Osteoblast (primary cell): Measurements from ENCODE around the gene MLPH. TPM values are rescaled to one million over a fixed set of nuclear protein-coding genes. Genes with fewer than 3 reads are reported as not detected.

Experiments
- DNase-seq: peaks from one replicate; pipeline ENCODE4 v3.0.0; 2011; ENCODE audit warnings: low spot score, mixed read lengths; ENCODE audit not compliant: insufficient read length; ENCODE audit errors: missing footprints
- H2AFZ ChIP-seq: 2 replicates; pipeline ENCODE4 v1.6.0; 2011; ENCODE audit warnings: mild to moderate bottlenecking, low read length
- H3K27ac ChIP-seq: 2 replicates; pipeline ENCODE4 v1.5.1; 2011; ENCODE audit warnings: mild to moderate bottlenecking, low read depth, low read length, moderate library complexity
- H3K27me3 ChIP-seq: 2 replicates; pipeline ENCODE4 v1.6.0; 2012; ENCODE audit warnings: mild to moderate bottlenecking, control low read depth, inconsistent platforms, low read length, moderate library complexity; ENCODE audit not compliant: insufficient read depth
- H3K36me3 ChIP-seq: 2 replicates; pipeline ENCODE4 v1.5.1; 2011; ENCODE audit warnings: mild to moderate bottlenecking, low read length, control low read depth, moderate library complexity; ENCODE audit not compliant: insufficient read depth
- H3K4me1 ChIP-seq: 2 replicates; pipeline ENCODE4 v1.5.1; 2011; ENCODE audit warnings: mild to moderate bottlenecking, low read length, control low read depth, moderate library complexity; ENCODE audit not compliant: insufficient read depth
- H3K4me2 ChIP-seq: 2 replicates; pipeline ENCODE4 v1.6.0; 2011; ENCODE audit warnings: mild to moderate bottlenecking, low read length; ENCODE audit not compliant: insufficient read depth
- H3K4me3 ChIP-seq: fragments of 200-600 bp; sonication (generic); 3 replicates; pipeline ENCODE4 v1.5.1; 2012; ENCODE audit warnings: mild to moderate bottlenecking, low read length, inconsistent platforms; ENCODE audit not compliant: insufficient read depth
- H3K79me2 ChIP-seq: 2 replicates; pipeline ENCODE4 v1.6.0; 2012; ENCODE audit warnings: mild to moderate bottlenecking, low read length, control low read depth, inconsistent platforms; ENCODE audit not compliant: insufficient read depth
- H3K9me3 ChIP-seq: 2 replicates; pipeline ENCODE4 v1.5.1; 2011; ENCODE audit warnings: low read depth, low read length, control low read depth
- H4K20me1 ChIP-seq: 2 replicates; pipeline ENCODE4 v1.6.0; 2012; ENCODE audit warnings: mild to moderate bottlenecking, low read length, control low read depth; ENCODE audit not compliant: insufficient read depth
- total RNA-seq: library from RNA; depleted of rRNA; stranded (reverse); fragments of >200 nt; gene quantifications from 2 replicates; pipeline ENCODE4 v1.2.3, GENCODE V29; 2012
- TF ChIP-seq, protein P1 (sequence below): IDR thresholded peaks from 2 replicates; pipeline ENCODE4 v1.5.1; 2011; ENCODE audit warnings: mild to moderate bottlenecking, low read depth, low read length, moderate library complexity; ENCODE audit errors: extremely low read depth

The MLPH gene
- total RNA-seq, 1 donor: 25.7 TPM

DNA sequence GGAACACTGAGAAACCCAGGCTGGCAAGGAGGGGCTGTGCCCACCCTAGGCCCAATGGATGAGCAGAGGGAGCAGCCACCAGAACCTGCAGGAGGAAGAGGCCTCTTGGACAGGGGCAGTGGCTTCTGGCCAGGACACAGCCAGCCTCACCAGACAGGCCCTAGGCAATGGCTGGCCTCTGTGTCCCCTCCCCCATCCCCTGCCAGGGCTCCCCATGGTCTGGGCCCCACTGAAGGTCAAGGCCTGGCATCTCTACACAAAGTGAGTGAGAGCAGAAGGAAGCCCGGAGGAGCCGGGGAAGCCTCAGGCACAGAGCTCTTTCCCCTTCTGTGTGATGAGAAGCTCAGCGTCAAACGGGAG lies 85.7 kb downstream of the MLPH start:
- Histone ChIP-seq H3K36me3 (no peaks in the 10 kb centered on the region), H3K4me2 (no peak overlapping the region)

DNA sequence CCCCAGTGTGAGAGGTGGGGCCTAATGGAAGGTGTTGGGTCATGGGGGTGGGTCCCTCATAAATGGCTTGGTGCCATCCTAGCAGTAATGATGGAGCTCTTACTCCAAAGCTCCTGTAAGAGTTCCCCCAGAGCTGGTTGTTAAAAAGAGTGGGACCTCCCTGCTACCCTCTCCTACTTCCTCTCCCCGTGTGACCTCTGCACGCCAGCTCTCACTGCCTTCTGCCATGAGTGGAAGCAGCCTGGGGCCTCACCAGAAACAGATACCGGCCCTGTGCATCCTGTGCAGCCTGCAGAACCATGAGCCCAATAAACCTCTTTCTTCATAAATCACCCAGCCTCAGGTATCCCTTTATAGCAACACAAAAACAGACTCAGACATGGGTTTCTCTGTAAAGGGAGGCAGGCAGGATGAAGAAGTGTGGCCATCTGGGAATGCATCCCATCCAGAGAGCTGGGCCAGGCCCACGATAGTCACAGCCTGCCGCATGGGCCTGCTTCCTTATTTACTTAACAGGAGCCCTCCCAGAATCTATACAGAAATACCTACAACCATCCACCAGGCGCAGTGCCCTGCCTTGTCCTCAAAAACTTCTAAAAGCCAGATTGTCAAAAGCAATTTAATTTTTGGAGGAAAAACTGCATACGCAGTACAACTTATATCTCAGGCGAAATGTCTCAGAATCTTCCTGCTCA lies 86.8 kb downstream of the MLPH start:
- TF ChIP-seq, protein P1, sequence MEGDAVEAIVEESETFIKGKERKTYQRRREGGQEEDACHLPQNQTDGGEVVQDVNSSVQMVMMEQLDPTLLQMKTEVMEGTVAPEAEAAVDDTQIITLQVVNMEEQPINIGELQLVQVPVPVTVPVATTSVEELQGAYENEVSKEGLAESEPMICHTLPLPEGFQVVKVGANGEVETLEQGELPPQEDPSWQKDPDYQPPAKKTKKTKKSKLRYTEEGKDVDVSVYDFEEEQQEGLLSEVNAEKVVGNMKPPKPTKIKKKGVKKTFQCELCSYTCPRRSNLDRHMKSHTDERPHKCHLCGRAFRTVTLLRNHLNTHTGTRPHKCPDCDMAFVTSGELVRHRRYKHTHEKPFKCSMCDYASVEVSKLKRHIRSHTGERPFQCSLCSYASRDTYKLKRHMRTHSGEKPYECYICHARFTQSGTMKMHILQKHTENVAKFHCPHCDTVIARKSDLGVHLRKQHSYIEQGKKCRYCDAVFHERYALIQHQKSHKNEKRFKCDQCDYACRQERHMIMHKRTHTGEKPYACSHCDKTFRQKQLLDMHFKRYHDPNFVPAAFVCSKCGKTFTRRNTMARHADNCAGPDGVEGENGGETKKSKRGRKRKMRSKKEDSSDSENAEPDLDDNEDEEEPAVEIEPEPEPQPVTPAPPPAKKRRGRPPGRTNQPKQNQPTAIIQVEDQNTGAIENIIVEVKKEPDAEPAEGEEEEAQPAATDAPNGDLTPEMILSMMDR: no peak
- Histone ChIP-seq H3K9me3 (no peaks in the 10 kb centered on the region), H2AFZ (no peak overlapping the region), H4K20me1 (no peaks in the 10 kb centered on the region), H3K27ac (no peak overlapping the region), H3K4me2 (no peak overlapping the region), H3K36me3 (no peaks in the 10 kb centered on the region), H3K4me3 (no peak overlapping the region), H3K4me1 (peaks cover 4% of the 10 kb centered on the region), H3K27me3 (peaks cover under 1% of the 10 kb centered on the region), H3K79me2 (no peaks in the 10 kb centered on the region)
- DNase-seq: peak; percentile 72

More for the DNA sequence above, 85.7 kb downstream of the MLPH start:
- Histone ChIP-seq H3K79me2 (no peaks in the 10 kb centered on the region), H3K4me3 (no peak overlapping the region), H3K27ac (no peak overlapping the region), H4K20me1 (no peaks in the 10 kb centered on the region), H3K9me3 (no peaks in the 10 kb centered on the region), H2AFZ (peak overlapping the region; percentile 80), H3K27me3 (no peaks in the 10 kb centered on the region), H3K4me1 (peaks cover 4% of the 10 kb centered on the region)
- peak; percentile 35 for DNase-seq
- TF ChIP-seq, protein P1: no peak

DNA sequence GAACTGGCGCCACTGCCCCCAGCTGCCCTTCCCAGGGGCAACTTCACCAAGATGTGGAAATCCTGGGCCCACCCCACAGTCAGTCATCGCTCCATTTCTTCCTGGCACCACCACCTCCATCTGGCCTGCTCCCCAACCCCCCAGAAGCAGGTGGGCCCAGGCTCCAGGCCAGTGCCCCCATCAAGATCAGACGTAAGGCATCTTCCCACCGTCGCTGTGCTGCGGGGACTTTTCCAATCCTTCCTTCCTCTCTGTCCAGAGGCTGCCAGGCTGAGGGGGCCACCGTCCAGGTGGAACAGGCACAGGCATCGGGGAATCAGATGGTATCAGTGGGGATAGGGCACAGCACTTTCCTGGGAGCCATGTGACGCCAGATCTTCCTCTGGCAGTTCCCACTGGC lies 87.4 kb downstream of the MLPH start:
- Histone ChIP-seq H3K4me2 (no peak overlapping the region), H2AFZ (no peak overlapping the region), H3K9me3 (no peaks in the 10 kb centered on the region), H3K79me2 (no peaks in the 10 kb centered on the region), H3K27ac (no peak overlapping the region), H3K36me3 (no peaks in the 10 kb centered on the region), H4K20me1 (no peaks in the 10 kb centered on the region), H3K4me1 (peaks cover 4% of the 10 kb centered on the region), H3K4me3 (no peak overlapping the region), H3K27me3 (peaks cover 6% of the 10 kb centered on the region)
- TF ChIP-seq, protein P1: no peak
- DNase-seq: peak; percentile 78

DNA sequence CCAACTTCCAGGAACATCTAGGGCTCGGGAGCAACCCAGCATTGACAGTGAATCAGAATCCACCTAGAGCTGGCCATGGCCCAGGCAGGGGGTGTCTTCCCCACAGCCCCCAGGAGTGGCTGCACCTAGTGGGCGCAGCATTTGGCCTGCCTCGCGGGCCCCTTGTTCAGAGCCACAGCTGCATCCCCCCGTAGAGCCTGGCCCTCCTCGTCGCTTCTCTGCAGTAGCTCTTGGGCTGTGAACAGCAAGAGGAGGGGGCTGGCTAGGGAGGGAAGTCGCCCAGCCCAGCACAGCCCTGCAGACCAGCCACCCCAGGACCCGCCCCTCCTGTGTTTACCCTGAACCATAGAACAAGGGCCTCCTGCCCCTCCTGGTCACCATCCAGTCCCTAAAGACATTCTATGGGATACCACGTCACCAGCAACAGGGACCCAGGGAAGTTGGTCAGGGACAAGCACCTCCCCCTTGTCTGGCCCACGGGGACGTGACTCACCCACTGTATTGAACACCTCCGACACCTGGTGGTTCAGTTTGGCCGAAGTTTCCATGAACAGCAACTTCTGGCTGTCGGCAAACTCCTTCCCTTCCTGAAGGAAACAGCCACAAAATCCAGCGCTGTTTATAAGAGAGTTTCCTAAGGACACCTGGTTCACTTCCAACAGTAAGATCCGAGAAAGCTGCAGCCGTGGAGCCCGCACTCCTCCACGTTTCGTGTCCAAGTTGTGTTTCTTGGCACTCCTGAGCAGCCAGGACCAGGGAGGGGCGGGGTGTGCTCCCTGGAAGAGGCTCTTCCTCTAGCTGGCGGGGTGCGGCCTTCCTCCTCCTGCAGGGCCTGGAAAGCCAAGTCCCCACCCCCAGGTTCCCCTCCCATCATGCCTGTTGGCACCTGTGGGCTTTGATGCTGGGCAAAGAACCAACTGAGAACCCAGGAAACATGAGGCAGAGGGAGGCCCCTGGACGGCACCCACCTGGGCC lies 88.1 kb downstream of the MLPH start:
- no peak overlapping the region for H3K4me3 ChIP-seq
- no peaks in the 10 kb centered on the region for H4K20me1 ChIP-seq
- no peak overlapping the region for H3K27ac ChIP-seq
- no peak overlapping the region for H3K4me2 ChIP-seq
- H3K36me3 ChIP-seq: no peaks in the 10 kb centered on the region
- H2AFZ ChIP-seq: no peak overlapping the region
- no peaks in the 10 kb centered on the region for H3K9me3 ChIP-seq
- no peaks in the 10 kb centered on the region for H3K79me2 ChIP-seq
- H3K4me1 ChIP-seq: peaks cover 4% of the 10 kb centered on the region
- DNase-seq: peak; percentile 69
- H3K27me3 ChIP-seq: peaks cover 12% of the 10 kb centered on the region
- TF ChIP-seq, protein P1: no peak
